HEK293 (cell line): ENCODE measurements around the gene HLF.

Experiments
- CTCF ChIA-PET: fragments of 350-600 bp; formaldehyde crosslinking; extraction: SDS; loops from one replicate; lab custom pipeline; 2021; ENCODE audit warnings: antibody characterized with exemption; lab: Yijun Ruan, JAX
- POLR2A ChIA-PET: fragments of 300-600 bp; formaldehyde crosslinking; extraction: SDS; loops from one replicate; lab custom pipeline; 2020; ENCODE audit warnings: antibody characterized with exemption, inconsistent platforms; lab: Yijun Ruan, JAX
- H3K27ac ChIP-seq: fragments of 200-500 bp; sonication (Bioruptor generic); 2 replicates; pipeline ENCODE4 v1.5.1; 2014; ENCODE audit warnings: low read depth, low read length, control low read depth, inconsistent platforms; ENCODE audit errors: extremely low read depth
- H3K36me3 ChIP-seq, 2 experiments: fragments of 200-500 bp in 1 of 2; sonication (Bioruptor generic) in 1 of 2; 1 replicate in 1 of 2; 2 replicates in 1 of 2; pipeline ENCODE4 v1.5.1; 2014 to 2017; ENCODE audit warnings: inconsistent platforms in 2 of 2, low read length in 2 of 2; ENCODE audit not compliant: control insufficient read depth in 2 of 2, insufficient read depth in 1 of 2
- H3K4me1 ChIP-seq: fragments of 200-500 bp; sonication (Bioruptor generic); 2 replicates; pipeline ENCODE4 v1.5.1; 2014; ENCODE audit warnings: mild to moderate bottlenecking, low read length, inconsistent platforms; ENCODE audit not compliant: control insufficient read depth, insufficient read depth
- H3K4me3 ChIP-seq: 2 replicates; pipeline ENCODE4 v1.5.1; 2011; ENCODE audit warnings: low read depth, mild to moderate bottlenecking, control low read depth, low read length, moderate library complexity
- H3K9me3 ChIP-seq: fragments of 200-500 bp; sonication (Bioruptor generic); 2 replicates; pipeline ENCODE4 v1.5.1; 2014; ENCODE audit warnings: low read depth, low read length, inconsistent platforms; ENCODE audit not compliant: control insufficient read depth, insufficient read depth
- BCL11A ChIP-seq: fragments of 450-650 bp; formaldehyde crosslinking; IDR thresholded peaks from 2 replicates; pipeline ENCODE4 v1.5.1; 2016; ENCODE audit warnings: low read depth, missing biosample characterization, missing genetic modification characterization
- BCL11B ChIP-seq: fragments of 450-650 bp; formaldehyde crosslinking; IDR thresholded peaks from 2 replicates; pipeline ENCODE4 v1.5.1; 2016; ENCODE audit warnings: low read depth, missing biosample characterization, missing genetic modification characterization
- REPIN1 ChIP-seq: fragments of 450-650 bp; formaldehyde crosslinking; IDR thresholded peaks from 2 replicates; pipeline ENCODE4 v1.5.1; 2017; ENCODE audit warnings: missing biosample characterization, missing genetic modification characterization, low read depth
- SP7 ChIP-seq: fragments of 450-650 bp; formaldehyde crosslinking; IDR thresholded peaks from 2 replicates; pipeline ENCODE4 v1.5.1; 2016; ENCODE audit warnings: missing biosample characterization, missing genetic modification characterization
- TCF7L2 ChIP-seq: IDR thresholded peaks from 2 replicates; pipeline ENCODE4 v1.6.1; 2011; ENCODE audit warnings: low read depth, mild to moderate bottlenecking, inconsistent platforms, low read length, moderate library complexity, borderline replicate concordance
- ZNF112 ChIP-seq: fragments of 450-650 bp; formaldehyde crosslinking; IDR thresholded peaks from 2 replicates; pipeline ENCODE4 v1.5.0; 2017; ENCODE audit warnings: missing biosample characterization, missing genetic modification characterization
- ZNF2 ChIP-seq: fragments of 450-650 bp; formaldehyde crosslinking; IDR thresholded peaks from 2 replicates; pipeline ENCODE4 v1.5.1; 2016; ENCODE audit warnings: missing biosample characterization, missing genetic modification characterization
- ZNF266 ChIP-seq: fragments of 450-650 bp; formaldehyde crosslinking; IDR thresholded peaks from 2 replicates; pipeline ENCODE4 v1.5.1; 2016; ENCODE audit warnings: missing biosample characterization, missing genetic modification characterization, low read depth
- ZNF391 ChIP-seq: fragments of 450-650 bp; formaldehyde crosslinking; IDR thresholded peaks from 2 replicates; pipeline ENCODE4 v1.5.1; 2016; ENCODE audit warnings: low read depth, missing biosample characterization, missing genetic modification characterization, borderline replicate concordance
- ZNF404 ChIP-seq: fragments of 450-650 bp; formaldehyde crosslinking; IDR thresholded peaks from 2 replicates; pipeline ENCODE4 v1.5.1; 2017; ENCODE audit warnings: missing biosample characterization, missing genetic modification characterization
- ZNF416 ChIP-seq: fragments of 450-650 bp; formaldehyde crosslinking; IDR thresholded peaks from 2 replicates; pipeline ENCODE4 v1.5.1; 2016; ENCODE audit warnings: missing biosample characterization, missing genetic modification characterization
- ZNF560 ChIP-seq: fragments of 450-650 bp; formaldehyde crosslinking; IDR thresholded peaks from 2 replicates; pipeline ENCODE4 v1.5.1; 2017; ENCODE audit warnings: missing biosample characterization, missing genetic modification characterization, borderline replicate concordance
- ZNF610 ChIP-seq: fragments of 450-650 bp; formaldehyde crosslinking; IDR thresholded peaks from 2 replicates; pipeline ENCODE4 v1.5.1; 2016; ENCODE audit warnings: missing biosample characterization, missing genetic modification characterization, borderline replicate concordance
- ZNF621 ChIP-seq: fragments of 450-650 bp; formaldehyde crosslinking; IDR thresholded peaks from 2 replicates; pipeline ENCODE4 v1.5.1; 2017; ENCODE audit warnings: missing biosample characterization, missing genetic modification characterization
- TF ChIP-seq, protein P1 (sequence below): fragments of 450-650 bp; formaldehyde crosslinking; IDR thresholded peaks from 2 replicates; pipeline ENCODE4 v1.5.1; 2016; ENCODE audit warnings: missing biosample characterization, missing genetic modification characterization, borderline replicate concordance
- TF ChIP-seq, protein P2 (sequence below): fragments of 450-650 bp; formaldehyde crosslinking; IDR thresholded peaks from 2 replicates; pipeline ENCODE4 v1.5.1; 2017; ENCODE audit warnings: missing biosample characterization, missing genetic modification characterization
- TF ChIP-seq, protein P3 (sequence below): fragments of 450-650 bp; formaldehyde crosslinking; IDR thresholded peaks from 2 replicates; pipeline ENCODE4 v1.5.1; 2016; ENCODE audit warnings: missing biosample characterization, missing genetic modification characterization
- TF ChIP-seq, protein P4 (sequence below): fragments of 450-650 bp; formaldehyde crosslinking; IDR thresholded peaks from 2 replicates; pipeline ENCODE4; 2016; ENCODE audit warnings: missing biosample characterization, missing genetic modification characterization
- TF ChIP-seq, protein P5 (sequence below): fragments of 450-650 bp; formaldehyde crosslinking; IDR thresholded peaks from 2 replicates; pipeline ENCODE4 v1.5.1; 2016; ENCODE audit warnings: missing biosample characterization, missing genetic modification characterization

Gene HLF

DNA sequence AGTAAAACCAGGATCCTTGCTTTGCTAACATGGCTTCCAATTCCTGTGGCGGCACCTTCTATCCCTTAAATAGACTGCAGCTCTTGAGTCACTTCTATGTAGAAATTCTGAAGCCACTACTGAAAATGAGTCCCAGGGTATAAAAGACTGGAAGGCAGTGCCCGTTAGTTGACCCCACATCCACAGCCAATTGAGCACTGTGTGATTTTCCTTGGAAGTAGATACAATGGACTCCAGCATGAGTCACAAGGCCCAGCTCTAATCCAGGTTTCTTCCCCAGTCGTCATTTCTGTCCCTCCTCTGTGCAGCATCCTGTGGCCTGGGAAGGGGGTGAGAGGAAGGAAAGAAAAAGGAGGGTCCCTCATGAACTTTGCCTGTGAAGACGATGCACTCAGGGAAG is 69.5 kb downstream of the HLF start (continued):
- no peak for TF ChIP-seq REPIN1
- no peak for TF ChIP-seq ZNF112 (tag by site-specific recombination)
- no peak for TF ChIP-seq ZNF621 (tag by site-specific recombination)
- TF ChIP-seq, protein P1, sequence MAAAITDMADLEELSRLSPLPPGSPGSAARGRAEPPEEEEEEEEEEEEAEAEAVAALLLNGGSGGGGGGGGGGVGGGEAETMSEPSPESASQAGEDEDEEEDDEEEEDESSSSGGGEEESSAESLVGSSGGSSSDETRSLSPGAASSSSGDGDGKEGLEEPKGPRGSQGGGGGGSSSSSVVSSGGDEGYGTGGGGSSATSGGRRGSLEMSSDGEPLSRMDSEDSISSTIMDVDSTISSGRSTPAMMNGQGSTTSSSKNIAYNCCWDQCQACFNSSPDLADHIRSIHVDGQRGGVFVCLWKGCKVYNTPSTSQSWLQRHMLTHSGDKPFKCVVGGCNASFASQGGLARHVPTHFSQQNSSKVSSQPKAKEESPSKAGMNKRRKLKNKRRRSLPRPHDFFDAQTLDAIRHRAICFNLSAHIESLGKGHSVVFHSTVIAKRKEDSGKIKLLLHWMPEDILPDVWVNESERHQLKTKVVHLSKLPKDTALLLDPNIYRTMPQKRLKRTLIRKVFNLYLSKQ (tag by site-specific recombination): no peak

DNA sequence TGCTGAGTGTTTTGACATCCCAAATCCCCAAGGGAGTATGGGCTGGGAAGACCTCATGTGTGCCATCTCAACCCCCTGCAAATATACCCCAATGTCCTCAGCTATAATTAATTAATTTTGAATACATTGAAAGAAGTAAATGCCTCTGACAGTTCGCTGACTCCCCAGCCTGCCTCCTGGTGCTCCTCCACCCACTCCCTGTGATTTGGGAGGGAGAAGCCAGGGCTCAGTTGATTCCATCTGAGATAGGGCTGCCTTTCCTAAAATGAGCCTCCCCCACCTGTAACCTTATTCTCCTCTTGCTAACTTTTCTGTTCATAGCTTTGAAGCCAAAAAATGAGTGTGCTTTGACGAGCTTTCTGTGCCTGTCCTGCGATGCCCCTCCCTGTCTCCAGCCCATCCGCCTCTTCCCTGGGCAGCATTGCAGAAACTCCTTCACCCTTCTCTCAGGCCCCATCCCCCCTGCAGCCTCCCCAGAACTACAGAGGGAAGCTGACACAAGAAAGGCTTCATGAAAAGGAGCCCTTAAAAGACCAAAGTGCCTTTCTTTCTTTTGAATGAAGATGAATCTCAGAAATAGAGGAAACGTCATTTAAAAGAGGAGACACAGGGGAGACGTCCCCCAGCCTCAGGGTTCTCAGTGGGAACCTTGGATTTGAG is 70.3 kb downstream of the HLF start:
- H3K9me3 ChIP-seq: no peaks in the 10 kb centered on the region
- 0 out of 2 replicates have a peak, but pooled peaks cover 3% of the 10 kb centered on the region for H3K4me1 ChIP-seq
- TF ChIP-seq ZNF266 (tag by site-specific recombination) (no peak), TCF7L2 (no peak), SP7 (tag by site-specific recombination) (no peak), ZNF610 (tag by site-specific recombination) (no peak), BCL11A (no peak), ZNF391 (tag by site-specific recombination) (no peak), BCL11B (tag by site-specific recombination) (no peak), ZNF560 (tag by site-specific recombination) (no peak), ZNF2 (tag by site-specific recombination) (no peak), ZNF416 (tag by site-specific recombination) (no peak), ZNF404 (tag by site-specific recombination) (no peak)
- TF ChIP-seq, protein P2, sequence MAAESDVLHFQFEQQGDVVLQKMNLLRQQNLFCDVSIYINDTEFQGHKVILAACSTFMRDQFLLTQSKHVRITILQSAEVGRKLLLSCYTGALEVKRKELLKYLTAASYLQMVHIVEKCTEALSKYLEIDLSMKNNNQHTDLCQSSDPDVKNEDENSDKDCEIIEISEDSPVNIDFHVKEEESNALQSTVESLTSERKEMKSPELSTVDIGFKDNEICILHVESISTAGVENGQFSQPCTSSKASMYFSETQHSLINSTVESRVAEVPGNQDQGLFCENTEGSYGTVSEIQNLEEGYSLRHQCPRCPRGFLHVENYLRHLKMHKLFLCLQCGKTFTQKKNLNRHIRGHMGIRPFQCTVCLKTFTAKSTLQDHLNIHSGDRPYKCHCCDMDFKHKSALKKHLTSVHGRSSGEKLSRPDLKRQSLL (tag by site-specific recombination): no peak
- TF ChIP-seq, protein P3, sequence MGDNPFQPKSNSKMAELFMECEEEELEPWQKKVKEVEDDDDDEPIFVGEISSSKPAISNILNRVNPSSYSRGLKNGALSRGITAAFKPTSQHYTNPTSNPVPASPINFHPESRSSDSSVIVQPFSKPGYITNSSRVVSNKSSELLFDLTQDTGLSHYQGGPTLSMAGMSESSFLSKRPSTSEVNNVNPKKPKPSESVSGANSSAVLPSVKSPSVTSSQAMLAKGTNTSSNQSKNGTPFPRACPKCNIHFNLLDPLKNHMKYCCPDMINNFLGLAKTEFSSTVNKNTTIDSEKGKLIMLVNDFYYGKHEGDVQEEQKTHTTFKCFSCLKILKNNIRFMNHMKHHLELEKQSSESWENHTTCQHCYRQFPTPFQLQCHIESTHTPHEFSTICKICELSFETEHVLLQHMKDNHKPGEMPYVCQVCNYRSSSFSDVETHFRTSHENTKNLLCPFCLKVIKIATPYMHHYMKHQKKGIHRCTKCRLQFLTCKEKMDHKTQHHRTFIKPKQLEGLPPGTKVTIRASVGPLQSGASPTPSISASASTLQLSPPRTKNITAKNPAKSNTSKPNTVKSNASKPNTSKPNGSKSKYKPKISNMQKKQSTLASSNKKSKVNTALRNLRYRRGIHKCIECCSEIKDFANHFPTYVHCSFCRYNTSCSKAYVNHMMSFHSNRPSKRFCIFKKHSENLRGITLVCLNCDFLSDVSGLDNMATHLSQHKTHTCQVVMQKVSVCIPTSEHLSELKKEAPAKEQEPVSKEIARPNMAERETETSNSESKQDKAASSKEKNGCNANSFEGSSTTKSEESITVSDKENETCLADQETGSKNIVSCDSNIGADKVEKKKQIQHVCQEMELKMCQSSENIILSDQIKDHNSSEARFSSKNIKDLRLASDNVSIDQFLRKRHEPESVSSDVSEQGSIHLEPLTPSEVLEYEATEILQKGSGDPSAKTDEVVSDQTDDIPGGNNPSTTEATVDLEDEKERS (tag by site-specific recombination): no peak
- TF ChIP-seq, protein P4, sequence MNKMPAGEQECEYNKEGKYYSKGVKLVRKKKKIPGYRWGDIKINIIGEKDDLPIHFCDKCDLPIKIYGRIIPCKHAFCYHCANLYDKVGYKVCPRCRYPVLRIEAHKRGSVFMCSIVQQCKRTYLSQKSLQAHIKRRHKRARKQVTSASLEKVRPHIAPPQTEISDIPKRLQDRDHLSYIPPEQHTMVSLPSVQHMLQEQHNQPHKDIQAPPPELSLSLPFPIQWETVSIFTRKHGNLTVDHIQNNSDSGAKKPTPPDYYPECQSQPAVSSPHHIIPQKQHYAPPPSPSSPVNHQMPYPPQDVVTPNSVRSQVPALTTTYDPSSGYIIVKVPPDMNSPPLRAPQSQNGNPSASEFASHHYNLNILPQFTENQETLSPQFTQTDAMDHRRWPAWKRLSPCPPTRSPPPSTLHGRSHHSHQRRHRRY: no peak
- TF ChIP-seq, protein P5, sequence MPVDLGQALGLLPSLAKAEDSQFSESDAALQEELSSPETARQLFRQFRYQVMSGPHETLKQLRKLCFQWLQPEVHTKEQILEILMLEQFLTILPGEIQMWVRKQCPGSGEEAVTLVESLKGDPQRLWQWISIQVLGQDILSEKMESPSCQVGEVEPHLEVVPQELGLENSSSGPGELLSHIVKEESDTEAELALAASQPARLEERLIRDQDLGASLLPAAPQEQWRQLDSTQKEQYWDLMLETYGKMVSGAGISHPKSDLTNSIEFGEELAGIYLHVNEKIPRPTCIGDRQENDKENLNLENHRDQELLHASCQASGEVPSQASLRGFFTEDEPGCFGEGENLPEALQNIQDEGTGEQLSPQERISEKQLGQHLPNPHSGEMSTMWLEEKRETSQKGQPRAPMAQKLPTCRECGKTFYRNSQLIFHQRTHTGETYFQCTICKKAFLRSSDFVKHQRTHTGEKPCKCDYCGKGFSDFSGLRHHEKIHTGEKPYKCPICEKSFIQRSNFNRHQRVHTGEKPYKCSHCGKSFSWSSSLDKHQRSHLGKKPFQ (tag by site-specific recombination): no peak
- TF ChIP-seq, all 188 proteins: peak for 0
- CTCF ChIA-PET: interaction anchor here (0.6 to 1.2 kb wide), 4 partner anchors 10 to 252 kb away, joined by 3 to 6 read pairs (median 4); no protein-coding TSS in a partner anchor
- Histone ChIP-seq H3K4me3 (no peak overlapping the region), H3K36me3 (no peaks in the 10 kb centered on the region), H3K27ac (no peak overlapping the region)
- POLR2A ChIA-PET: no interaction called here
